HepG2 (cell line): ENCODE results near the gene FOXN3. TPM values are rescaled to one million over a fixed set of nuclear protein-coding genes. Genes with fewer than 3 reads are reported as not detected.

Experiments used
- ERF ChIP-seq: IDR thresholded peaks from 2 replicates; pipeline ENCODE4 v1.6.1; 2018; ENCODE audit warnings: missing biosample characterization, missing genetic modification reagents
- GABPA ChIP-seq, 2 experiments: IDR thresholded peaks; 2 replicates each; pipeline ENCODE4 v1.6.1; 2011 to 2016; ENCODE audit warnings: low read depth in 2 of 2, low read length in 1 of 2, missing biosample characterization in 1 of 2, missing genetic modification characterization in 1 of 2
- GATA4 ChIP-seq: sonication (generic); IDR thresholded peaks from 2 replicates; pipeline ENCODE4 v1.6.1; 2016; ENCODE audit warnings: antibody characterized with exemption, low read depth, borderline replicate concordance
- GLI4 ChIP-seq: sonication (generic); formaldehyde crosslinking; IDR thresholded peaks from 2 replicates; pipeline ENCODE4 v1.5.1; 2020; ENCODE audit warnings: missing genetic modification reagents, mild to moderate bottlenecking, moderate library complexity, borderline replicate concordance
- GPN1 ChIP-seq: sonication (generic); formaldehyde crosslinking; IDR thresholded peaks from 2 replicates; pipeline ENCODE4 v1.5.1; 2020; ENCODE audit warnings: missing genetic modification reagents, borderline replicate concordance
- HNF4G ChIP-seq, 2 experiments: sonication (generic) in 1 of 2; formaldehyde crosslinking in 1 of 2; IDR thresholded peaks; 2 replicates each; pipeline versions ENCODE4 v1.4.0 to v1.6.1; 2011 to 2020; ENCODE audit warnings: borderline replicate concordance in 2 of 2, low read depth in 2 of 2, mild to moderate bottlenecking in 2 of 2, low read length in 1 of 2, missing genetic modification reagents in 1 of 2, moderate library complexity in 1 of 2
- HNRNPLL ChIP-seq: fragments of 200-400 bp; formaldehyde crosslinking; IDR thresholded peaks from 2 replicates; pipeline ENCODE4 v1.6.1; 2017; ENCODE audit warnings: mild to moderate bottlenecking, low read depth, low read length; ENCODE audit not compliant: poor library complexity, severe bottlenecking
- KAT7 ChIP-seq: IDR thresholded peaks from 2 replicates; pipeline ENCODE4 v1.6.1; 2018; ENCODE audit warnings: borderline replicate concordance, missing compliant biosample characterization
- KDM2A ChIP-seq: sonication (generic); formaldehyde crosslinking; IDR thresholded peaks from 2 replicates; pipeline ENCODE4 v1.4.0; 2020; ENCODE audit warnings: low read depth, missing genetic modification reagents, borderline replicate concordance
- KLF11 ChIP-seq: IDR thresholded peaks from 2 replicates; pipeline ENCODE4 v1.6.1; 2016; ENCODE audit warnings: missing compliant biosample characterization
- PHB2 ChIP-seq: fragments of 450-650 bp; IDR thresholded peaks from 2 replicates; pipeline ENCODE4 v1.6.1; 2018; ENCODE audit not compliant: partially characterized antibody
- PITX1 ChIP-seq: sonication (generic); formaldehyde crosslinking; IDR thresholded peaks from 2 replicates; pipeline ENCODE4 v1.5.1; 2020; ENCODE audit warnings: mild to moderate bottlenecking, missing genetic modification reagents
- SAFB2 ChIP-seq: sonication (generic); formaldehyde crosslinking; IDR thresholded peaks from 2 replicates; pipeline ENCODE4 v1.5.1; 2020; ENCODE audit warnings: missing genetic modification reagents, low read depth, mild to moderate bottlenecking, borderline replicate concordance
- SOX13 ChIP-seq, 3 experiments: fragments of 450-650 bp in 1 of 3; sonication (generic) in 1 of 3; formaldehyde crosslinking in 1 of 3; IDR thresholded peaks in 2 of 3; conservative IDR thresholded peaks in 1 of 3; 2 replicates each; pipeline versions ENCODE4 v1.5.0 to v1.6.1; 2016 to 2020; ENCODE audit warnings: antibody characterized with exemption in 1 of 3, mild to moderate bottlenecking in 1 of 3, missing compliant biosample characterization in 1 of 3, missing genetic modification reagents in 1 of 3, moderate library complexity in 1 of 3
- TMF1 ChIP-seq: sonication (generic); formaldehyde crosslinking; IDR thresholded peaks from 2 replicates; pipeline ENCODE4 v1.8.1; 2022; ENCODE audit warnings: low read depth, missing genetic modification reagents
- XBP1 ChIP-seq: sonication (generic); formaldehyde crosslinking; IDR thresholded peaks from 2 replicates; pipeline ENCODE4 v1.5.0; 2020; ENCODE audit warnings: missing genetic modification reagents
- XRCC5 ChIP-seq: fragments of 200-400 bp; formaldehyde crosslinking; optimal IDR thresholded peaks from 2 replicates; pipeline ENCODE3; 2017; ENCODE audit warnings: mild to moderate bottlenecking, low read length
- ZNF256 ChIP-seq: sonication (generic); formaldehyde crosslinking; conservative IDR thresholded peaks from 2 replicates; pipeline ENCODE4 v1.4.0; 2020; ENCODE audit warnings: missing genetic modification reagents
- ZNF33A ChIP-seq: sonication (generic); formaldehyde crosslinking; IDR thresholded peaks from 2 replicates; pipeline ENCODE4 v1.5.1; 2020; ENCODE audit warnings: missing genetic modification reagents, mild to moderate bottlenecking, moderate library complexity, borderline replicate concordance
- ZNF672 ChIP-seq: sonication (generic); formaldehyde crosslinking; IDR thresholded peaks from 2 replicates; pipeline ENCODE4 v1.8.1; 2022; ENCODE audit warnings: missing genetic modification reagents
- ZNF776 ChIP-seq: sonication (generic); formaldehyde crosslinking; IDR thresholded peaks from 2 replicates; pipeline ENCODE4 v1.4.0; 2020; ENCODE audit warnings: mild to moderate bottlenecking, missing genetic modification reagents
- polyA plus RNA-seq, 8 experiments: library from polyadenylated mRNA; depleted of rRNA in 3 of 8; stranded (reverse) in 7 of 8; unstranded in 1 of 8; fragments of >200 nt; fragmentation: Illumina TruSeq in 4 of 8; extraction: Trizol in 4 of 8; gene quantifications; 2 replicates each; pipeline versions ENCODE4 v1.2.1 to v1.2.3, GENCODE V29; 2011 to 2016; ENCODE audit warnings: low read depth in 4 of 8, missing spikeins in 1 of 8, mixed read lengths in 1 of 8; ENCODE audit not compliant: insufficient read depth in 1 of 8
- total RNA-seq, 5 experiments: library from RNA; depleted of rRNA; stranded (reverse); fragments of >200 nt; fragmentation: Illumina TruSeq; extraction: Trizol; gene quantifications; 2 replicates each; pipeline ENCODE4 v1.2.3, GENCODE V29; 2016; ENCODE audit warnings: low read depth in 1 of 5
- TF ChIP-seq, protein P1 (sequence below), 2 experiments: sonication (generic) in 1 of 2; formaldehyde crosslinking in 1 of 2; IDR thresholded peaks; 2 replicates each; pipeline versions ENCODE4 v1.4.0 to v1.6.1; 2016 to 2020; ENCODE audit warnings: borderline replicate concordance in 1 of 2, low read depth in 1 of 2, mild to moderate bottlenecking in 1 of 2, missing genetic modification reagents in 1 of 2

The FOXN3 gene
- total and polyA plus RNA-seq, 2 of the 13 experiments (the other 11 are each of a cell fraction or from before 2014, with no cell fraction given) = 32.4 to 70.2 TPM

DNA sequence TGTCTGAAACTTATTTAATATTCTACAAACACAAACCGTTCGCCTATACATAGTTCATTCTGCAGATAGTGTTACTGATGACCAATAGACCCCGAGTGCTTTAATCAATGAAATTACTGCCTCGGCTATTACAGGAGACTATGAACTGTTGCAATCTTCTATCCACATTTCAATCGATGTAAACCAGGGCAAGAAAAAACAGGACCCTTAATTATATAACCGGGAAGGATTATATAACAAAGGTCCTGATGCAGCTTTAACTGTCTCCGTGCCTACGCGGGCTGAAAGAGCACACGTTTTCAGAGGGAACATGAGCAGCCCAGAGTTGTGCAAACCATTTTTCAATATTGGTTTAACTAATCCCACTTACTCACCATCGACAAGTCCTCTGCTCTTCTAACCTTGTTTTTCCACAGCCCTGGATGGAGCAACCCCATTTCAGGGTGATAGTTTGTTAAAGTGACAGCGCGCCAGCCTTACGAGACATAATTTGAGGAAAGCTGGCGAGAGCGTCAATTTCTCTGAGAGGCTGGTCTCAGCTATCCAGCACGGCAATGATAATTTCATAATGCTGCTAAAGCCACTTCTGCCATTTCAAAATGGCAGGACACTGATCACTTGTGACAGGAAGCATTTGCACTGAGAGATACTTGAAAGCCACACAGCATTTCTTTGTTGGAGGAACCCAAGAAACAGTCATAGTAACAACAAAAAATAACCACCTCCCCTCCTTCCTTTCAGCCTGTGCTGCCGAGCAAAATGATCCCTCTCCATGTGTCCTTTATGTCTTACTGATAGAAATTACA is 184.6 kb downstream of the FOXN3 start (continued):
- TF ChIP-seq, protein P1, sequence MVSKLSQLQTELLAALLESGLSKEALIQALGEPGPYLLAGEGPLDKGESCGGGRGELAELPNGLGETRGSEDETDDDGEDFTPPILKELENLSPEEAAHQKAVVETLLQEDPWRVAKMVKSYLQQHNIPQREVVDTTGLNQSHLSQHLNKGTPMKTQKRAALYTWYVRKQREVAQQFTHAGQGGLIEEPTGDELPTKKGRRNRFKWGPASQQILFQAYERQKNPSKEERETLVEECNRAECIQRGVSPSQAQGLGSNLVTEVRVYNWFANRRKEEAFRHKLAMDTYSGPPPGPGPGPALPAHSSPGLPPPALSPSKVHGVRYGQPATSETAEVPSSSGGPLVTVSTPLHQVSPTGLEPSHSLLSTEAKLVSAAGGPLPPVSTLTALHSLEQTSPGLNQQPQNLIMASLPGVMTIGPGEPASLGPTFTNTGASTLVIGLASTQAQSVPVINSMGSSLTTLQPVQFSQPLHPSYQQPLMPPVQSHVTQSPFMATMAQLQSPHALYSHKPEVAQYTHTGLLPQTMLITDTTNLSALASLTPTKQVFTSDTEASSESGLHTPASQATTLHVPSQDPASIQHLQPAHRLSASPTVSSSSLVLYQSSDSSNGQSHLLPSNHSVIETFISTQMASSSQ (IDR thresholded peaks at IDR 0.05; ENCODE audit: low read depth) = peak; percentile 63
- TF ChIP-seq, protein P1 (CRISPR knock-in tag; IDR thresholded peaks at IDR 0.05; ENCODE audit: borderline replicate concordance) = peak; percentile 64; the same call in 1 of the 2 replicates
- TF ChIP-seq GLI4 (no peak), HNF4G (IDR thresholded peaks at IDR 0.05; ENCODE audit: borderline replicate concordance, low read depth, low read length) (peak; percentile 71; the same call in 1 of the 2 replicates), HNF4G (CRISPR knock-in tag; IDR thresholded peaks at IDR 0.05; ENCODE audit: borderline replicate concordance, low read depth) (0 out of 2 replicates have a peak, but pooled peaks have one; percentile 46), SOX13 (IDR thresholded peaks at IDR 0.05) (0 out of 2 replicates have a peak, but pooled peaks have one; percentile 39), SOX13 (CRISPR knock-in tag; conservative IDR thresholded peaks at IDR 0.05 in 1 of 2, IDR thresholded peaks at IDR 0.05 in 1 of 2) (peak in 1 of 2 experiments; percentile 77; a peak in 2 of 4 replicates), KAT7 (CRISPR knock-in tag) (no peak), TMF1 (CRISPR knock-in tag) (no peak), ZNF672 (no peak), ZNF33A (0 out of 2 replicates have a peak, but pooled peaks have one; percentile 49), ZNF776 (CRISPR knock-in tag) (no peak), GABPA (IDR thresholded peaks at IDR 0.05; ENCODE audit: low read depth, low read length) (no peak), GABPA (CRISPR knock-in tag; IDR thresholded peaks at IDR 0.05; ENCODE audit: low read depth) (0 out of 2 replicates have a peak, but pooled peaks have one; percentile 14), SAFB2 (CRISPR knock-in tag) (no peak), GATA4 (peak; percentile 40; the same call in 1 of the 2 replicates), XBP1 (CRISPR knock-in tag) (no peak), PITX1 (CRISPR knock-in tag) (peak; percentile 100), KDM2A (CRISPR knock-in tag) (no peak), KLF11 (CRISPR knock-in tag) (peak; percentile 67; the same call in 1 of the 2 replicates), GPN1 (no peak), ZNF256 (no peak), PHB2 (no peak), XRCC5 (no peak), HNRNPLL (no peak), ERF (CRISPR knock-in tag) (peak; percentile 58; the same call in 1 of the 2 replicates)
